ENCODE data around the gene TTC9B.
A peak's percentile ranks its signal among the peaks of the same experiment; 100 is the strongest.
"Not testable (repeated sequence)": the region's sequence is repeated elsewhere in the genome, so short reads cannot be mapped to it uniquely, and the experiment has no call there.

Gene TTC9B

GRCh38 chr19:40232479-40232878 lies 14.3 kb upstream of the TTC9B start:
- DNase-seq, result no peak

GRCh38 chr19:40231544-40232424 lies 13.6 kb upstream of the TTC9B start:
- DNase-seq, result peak; percentile 30

GRCh38 chr19:40231057-40231456 lies 12.9 kb upstream of the TTC9B start:
- no peak for DNase-seq

GRCh38 chr19:40229926-40230417 lies 11.8 kb upstream of the TTC9B start:
- no peak for DNase-seq

- DNase-seq, result peak; percentile 61
These were observed 11.3 kb upstream of the TTC9B start for GRCh38 chr19:40229484-40229883.

- no peak for DNase-seq
These were observed 10.7 kb upstream of the TTC9B start for GRCh38 chr19:40228863-40229262.

- no peak for DNase-seq
These were observed 10.2 kb upstream of the TTC9B start for GRCh38 chr19:40228346-40228745.

GRCh38 chr19:40225440-40226305 lies 7.5 kb upstream of the TTC9B start:
- peak; percentile 51 for DNase-seq

- no peak for DNase-seq
These were observed 6.4 kb upstream of the TTC9B start for GRCh38 chr19:40224342-40225150.

- DNase-seq, result no peak
These were observed 5.1 kb upstream of the TTC9B start for GRCh38 chr19:40223135-40223822.

GRCh38 chr19:40221858-40222619 lies 3.9 kb upstream of the TTC9B start:
- peak; percentile 91 for DNase-seq

- DNase-seq, result no peak
These were observed 2.5 kb upstream of the TTC9B start for GRCh38 chr19:40220674-40221073.

- peak; percentile 73 for DNase-seq
These were observed 1.6 kb upstream of the TTC9B start for GRCh38 chr19:40219721-40220276.

GRCh38 chr19:40219029-40219428 lies 845 bp upstream of the TTC9B start:
- not testable (repeated sequence) for DNase-seq

- no peak for DNase-seq
These were observed 965 bp downstream of the TTC9B start for GRCh38 chr19:40217027-40217810.

- no peak for DNase-seq
These were observed 1.5 kb downstream of the TTC9B start for GRCh38 chr19:40216777-40217026.

GRCh38 chr19:40216013-40216776 lies 2.0 kb downstream of the TTC9B start:
- DNase-seq, result no peak

GRCh38 chr19:40214936-40215335 lies 3.2 kb downstream of the TTC9B start:
- DNase-seq, result no peak

- DNase-seq, result no peak
These were observed 4.2 kb downstream of the TTC9B start for GRCh38 chr19:40213882-40214570.

All from fibroblast of skin of back (primary cell).